Activated B cell treated with CpG ODN at 0.5 μM for 24 hours (primary cell): ENCODE measurements around the gene ZNF433. TPM values are rescaled to one million over a fixed set of nuclear protein-coding genes. Genes with fewer than 3 reads are reported as not detected.
A peak's percentile ranks its signal among the peaks of the same experiment; 100 is the strongest.

Experiments
- ATAC-seq: fragments of 200-7000 bp; cut with Tn5 transposase; one replicate; pipeline ENCODE4 v1.10.0; 2021; ENCODE audit warnings: low read depth, mild to moderate bottlenecking, moderate library complexity
- CTCF ChIA-PET: fragments of 350-600 bp; sonication (Branson Sonifier 250); formaldehyde crosslinking; loops from one replicate; lab custom pipeline; 2021; ENCODE audit warnings: antibody characterized with exemption; lab: Charles Lee
- POLR2A ChIA-PET: fragments of 350-600 bp; sonication (Branson Sonifier 250); formaldehyde crosslinking; loops from one replicate; lab custom pipeline; 2021; ENCODE audit warnings: antibody characterized with exemption; lab: Charles Lee
- DNase-seq: peaks from one replicate; pipeline ENCODE4 v3.0.0; 2022
- H3K27ac Mint-ChIP-seq: one replicate; pipeline ENCODE4 v1.8.0; 2020; ENCODE audit warnings: mixed read lengths
- H3K27me3 Mint-ChIP-seq: one replicate; pipeline ENCODE4 v1.8.0; 2021; ENCODE audit warnings: mixed read lengths
- H3K36me3 Mint-ChIP-seq: one replicate; pipeline ENCODE4 v1.8.0; 2021; ENCODE audit warnings: low read depth, mixed read lengths
- H3K4me1 Mint-ChIP-seq: one replicate; pipeline ENCODE4 v1.8.0; 2021; ENCODE audit warnings: mixed read lengths
- H3K4me3 Mint-ChIP-seq: one replicate; pipeline ENCODE4 v1.8.0; 2020; ENCODE audit warnings: mild to moderate bottlenecking, mixed read lengths
- H3K9me3 Mint-ChIP-seq: one replicate; pipeline ENCODE4 v1.8.0; 2020; ENCODE audit warnings: mixed read lengths
- intact Hi-C: fragments of 100-400 bp; cut with micrococcal nuclease; formaldehyde crosslinking; loops from one replicate; pipeline ENCODE4 v1.15.1; 2024
- total RNA-seq: library from RNA; stranded (reverse); gene quantifications from 2 replicates; pipeline ENCODE4 v1.2.3, GENCODE V29; 2022
- TF ChIP-seq, protein P1 (sequence below): fragments of 200-600 bp; IDR thresholded peaks from one replicate; pipeline ENCODE4 v1.8.0; 2022; ENCODE audit warnings: antibody characterized with exemption, mild to moderate bottlenecking

The ZNF433 gene
- total RNA-seq, 1 donor from 2014 or later: 8.6 TPM

DNA sequence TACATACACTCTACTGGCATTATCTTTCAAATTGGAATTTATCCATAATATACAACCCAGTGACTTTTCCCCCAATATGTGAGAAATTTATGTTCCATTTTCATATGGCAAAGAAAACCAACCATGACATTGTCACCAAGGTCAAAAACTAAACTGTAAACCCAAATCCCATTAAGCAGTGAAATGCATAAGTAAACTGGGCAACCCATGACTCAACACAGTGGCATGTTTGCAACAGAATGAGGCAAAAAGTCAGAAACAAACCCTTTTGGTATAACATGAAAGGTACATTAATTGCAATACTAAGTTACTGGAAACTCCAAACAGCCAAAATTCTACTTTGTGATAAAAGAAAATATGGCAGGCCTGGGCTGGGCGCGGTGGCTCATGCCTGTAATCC, 12.4 kb upstream of the ZNF433 start:
- ChIA-PET CTCF (no interaction called here), POLR2A (interaction anchor here (0.6 kb wide), 1 partner anchor 8 kb away, joined by 4 read pairs; no protein-coding TSS in a partner anchor)
- no peak for ATAC-seq
- DNase-seq: no peak
- TF ChIP-seq, protein P1, sequence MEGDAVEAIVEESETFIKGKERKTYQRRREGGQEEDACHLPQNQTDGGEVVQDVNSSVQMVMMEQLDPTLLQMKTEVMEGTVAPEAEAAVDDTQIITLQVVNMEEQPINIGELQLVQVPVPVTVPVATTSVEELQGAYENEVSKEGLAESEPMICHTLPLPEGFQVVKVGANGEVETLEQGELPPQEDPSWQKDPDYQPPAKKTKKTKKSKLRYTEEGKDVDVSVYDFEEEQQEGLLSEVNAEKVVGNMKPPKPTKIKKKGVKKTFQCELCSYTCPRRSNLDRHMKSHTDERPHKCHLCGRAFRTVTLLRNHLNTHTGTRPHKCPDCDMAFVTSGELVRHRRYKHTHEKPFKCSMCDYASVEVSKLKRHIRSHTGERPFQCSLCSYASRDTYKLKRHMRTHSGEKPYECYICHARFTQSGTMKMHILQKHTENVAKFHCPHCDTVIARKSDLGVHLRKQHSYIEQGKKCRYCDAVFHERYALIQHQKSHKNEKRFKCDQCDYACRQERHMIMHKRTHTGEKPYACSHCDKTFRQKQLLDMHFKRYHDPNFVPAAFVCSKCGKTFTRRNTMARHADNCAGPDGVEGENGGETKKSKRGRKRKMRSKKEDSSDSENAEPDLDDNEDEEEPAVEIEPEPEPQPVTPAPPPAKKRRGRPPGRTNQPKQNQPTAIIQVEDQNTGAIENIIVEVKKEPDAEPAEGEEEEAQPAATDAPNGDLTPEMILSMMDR: no peak
- peaks cover 17% of the 10 kb centered on the region for H3K9me3 Mint-ChIP-seq
- H3K27ac Mint-ChIP-seq: no peak overlapping the region
- intact Hi-C loops: no loop called here
- H3K27me3 Mint-ChIP-seq: peaks cover 2% of the 10 kb centered on the region
- peaks cover 26% of the 10 kb centered on the region for H3K36me3 Mint-ChIP-seq
- H3K4me1 Mint-ChIP-seq: peaks cover 9% of the 10 kb centered on the region
- H3K4me3 Mint-ChIP-seq: no peak overlapping the region

DNA sequence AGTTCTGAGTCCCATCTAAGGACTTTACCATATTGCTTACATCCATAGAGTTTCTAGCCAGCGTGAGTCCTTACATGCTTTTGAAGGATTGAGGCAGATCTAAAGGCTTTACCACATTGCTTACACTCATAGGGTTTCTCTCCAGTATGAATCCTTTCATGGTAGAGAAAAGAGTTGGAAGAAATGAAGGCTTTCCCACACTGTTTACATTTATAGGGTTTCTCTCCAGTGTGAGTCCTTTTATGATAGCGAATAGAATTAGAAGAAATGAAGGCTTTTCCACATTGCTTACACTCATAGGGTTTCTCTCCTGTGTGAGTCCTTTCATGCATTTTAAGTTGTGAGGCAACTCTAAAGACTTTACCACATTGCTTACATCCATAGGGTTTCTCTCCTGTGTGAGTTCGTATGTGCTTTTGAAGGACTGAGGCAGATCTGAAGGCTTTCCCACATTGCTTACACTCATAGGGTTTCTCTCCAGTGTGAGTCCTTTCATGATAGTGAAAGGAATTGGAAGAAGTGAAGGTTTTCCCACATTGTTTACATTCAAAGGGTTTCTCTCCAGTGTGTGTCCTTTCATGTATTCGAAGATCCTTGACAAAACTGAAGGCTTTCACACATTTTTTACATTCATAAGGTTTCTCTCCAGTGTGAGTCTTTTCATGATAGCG, 8.4 kb upstream of the ZNF433 start:
- CTCF ChIA-PET: no interaction called here

DNA sequence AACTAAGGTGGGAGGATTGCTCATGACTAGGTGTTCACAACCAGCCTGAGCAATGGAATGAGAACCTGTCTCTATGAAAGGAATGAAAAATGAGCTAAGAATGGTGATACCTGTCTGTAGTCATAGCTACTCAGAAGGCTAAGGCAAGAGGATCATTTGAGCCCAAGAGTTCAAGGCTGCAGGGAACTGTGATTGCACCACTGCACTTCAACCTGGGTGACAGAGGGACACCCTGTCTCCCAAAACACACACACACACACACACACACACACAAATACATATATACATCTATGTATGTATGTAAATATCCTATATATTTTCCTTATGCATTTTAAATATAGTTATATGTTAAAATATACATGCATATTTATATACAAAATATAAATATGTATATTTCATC, 7.4 kb upstream of the ZNF433 start:
- Mint-ChIP-seq H3K4me1 (no peaks in the 10 kb centered on the region), H3K36me3 (peaks cover 32% of the 10 kb centered on the region), H3K9me3 (peaks cover 19% of the 10 kb centered on the region), H3K4me3 (no peak overlapping the region), H3K27ac (no peak overlapping the region), H3K27me3 (no peaks in the 10 kb centered on the region)
- ChIA-PET POLR2A (interaction anchor here (0.5 kb wide), 1 partner anchor 22 kb away, joined by 3 read pairs; no protein-coding TSS in a partner anchor), CTCF (no interaction called here)
- TF ChIP-seq, protein P1: no peak
- intact Hi-C loops: no loop called here
- no peak for DNase-seq
- no peak for ATAC-seq

More for the DNA sequence above, 8.4 kb upstream of the ZNF433 start:
- Mint-ChIP-seq H3K36me3 (peaks cover 32% of the 10 kb centered on the region), H3K27ac (no peak overlapping the region), H3K4me1 (no peaks in the 10 kb centered on the region), H3K4me3 (no peak overlapping the region), H3K27me3 (no peaks in the 10 kb centered on the region), H3K9me3 (peaks cover 19% of the 10 kb centered on the region)
- POLR2A ChIA-PET: no interaction called here
- TF ChIP-seq, protein P1: no peak
- ATAC-seq (no peak), DNase-seq (no peak)
- intact Hi-C loops: no loop called here

DNA sequence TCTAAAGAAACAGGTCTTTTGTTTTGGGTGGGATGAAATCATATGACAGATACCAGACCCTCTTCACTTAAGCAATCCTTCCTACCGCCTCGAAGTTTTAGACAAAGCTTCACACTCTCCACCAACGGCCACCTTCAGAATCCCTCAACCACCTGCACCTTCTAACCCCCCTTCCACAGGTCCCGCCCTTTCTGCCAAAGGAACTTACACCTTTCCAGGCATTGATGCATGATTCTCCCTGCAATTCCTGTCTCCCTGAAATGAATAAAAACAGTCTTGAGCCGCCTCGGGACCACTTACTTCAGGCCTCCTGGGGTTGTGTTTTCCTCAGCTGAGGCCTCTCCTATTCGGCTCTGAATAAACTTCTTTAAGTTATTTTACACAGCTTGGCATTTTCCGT, 859 bp downstream of the ZNF433 start:
- no peaks in the 10 kb centered on the region for H3K27me3 Mint-ChIP-seq
- no peaks in the 10 kb centered on the region for H3K9me3 Mint-ChIP-seq
- H3K4me3 Mint-ChIP-seq: peak overlapping the region; percentile 60
- intact Hi-C loops: loop anchor here (1.0 to 5.0 kb wide), 3 partner anchors 32 to 109 kb away; partner anchors contain the start of gene ZNF700
- H3K36me3 Mint-ChIP-seq: peaks cover under 1% of the 10 kb centered on the region
- H3K27ac Mint-ChIP-seq: no peak overlapping the region
- ATAC-seq (no peak), DNase-seq (no peak)
- TF ChIP-seq, protein P1: no peak
- POLR2A ChIA-PET: interaction anchor here (0.5 to 2.2 kb wide), 11 partner anchors 10 to 1260 kb away, joined by 3 to 13 read pairs (median 5); partner anchors contain the start of genes ZNF20, ZNF442, ZNF443 and ZNF700
- H3K4me1 Mint-ChIP-seq: peaks cover 20% of the 10 kb centered on the region
- CTCF ChIA-PET: interaction anchor here (1.1 to 1.7 kb wide), 4 partner anchors 25 to 375 kb away, joined by 3 to 5 read pairs (median 4); no protein-coding TSS in a partner anchor

DNA sequence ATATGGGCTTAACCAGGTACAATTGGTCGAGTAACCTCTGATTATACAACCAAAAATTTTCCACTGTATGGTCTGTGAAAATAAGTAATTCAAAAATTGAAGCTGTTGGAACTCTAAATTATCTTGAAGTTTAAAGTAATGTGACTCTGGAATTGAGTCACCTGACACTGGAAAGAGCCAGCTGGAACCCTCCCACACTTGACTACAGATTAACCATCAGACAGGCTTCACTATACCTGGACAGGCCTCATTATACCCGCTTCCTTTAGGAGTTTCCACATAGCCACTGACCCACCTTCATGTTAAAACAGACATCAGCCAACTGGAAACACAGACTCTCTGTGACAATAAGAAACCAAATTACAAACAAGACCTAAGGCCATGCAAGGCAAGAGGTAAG, 1.3 kb downstream of the ZNF433 start:
- CTCF ChIA-PET: interaction anchor here (1.1 kb wide), 1 partner anchor 374 kb away, joined by 3 read pairs; no protein-coding TSS in a partner anchor
- no peaks in the 10 kb centered on the region for H3K9me3 Mint-ChIP-seq
- ATAC-seq (no peak), DNase-seq (no peak)
- POLR2A ChIA-PET: interaction anchor here (0.5 to 2.2 kb wide), 3 partner anchors 21 to 110 kb away, joined by 3 to 11 read pairs (median 3); partner anchors contain the start of gene ZNF700
- H3K27ac Mint-ChIP-seq: no peak overlapping the region
- intact Hi-C loops: no loop called here
- peaks cover 20% of the 10 kb centered on the region for H3K4me1 Mint-ChIP-seq
- H3K36me3 Mint-ChIP-seq: peaks cover 3% of the 10 kb centered on the region
- TF ChIP-seq, protein P1: no peak
- no peaks in the 10 kb centered on the region for H3K27me3 Mint-ChIP-seq
- peak overlapping the region; percentile 60 for H3K4me3 Mint-ChIP-seq
